Mesendoderm (in vitro differentiated cells): Measurements from ENCODE around the gene ANKIB1.

ENCODE experiments used
- DNase-seq: peaks from one replicate; pipeline ENCODE4 v3.0.0; 2013
- H2AK5ac ChIP-seq: 2 replicates; pipeline ENCODE4 v1.6.1; 2013; ENCODE audit warnings: low read length, inconsistent platforms
- H2BK120ac ChIP-seq: 2 replicates; pipeline ENCODE4 v1.6.1; 2013; ENCODE audit warnings: low read depth, mild to moderate bottlenecking, low read length, moderate library complexity, mixed read lengths
- H2BK15ac ChIP-seq: replicated peaks from 2 replicates; pipeline ENCODE4 v1.6.1; 2013; ENCODE audit warnings: low read depth, mild to moderate bottlenecking, moderate library complexity
- H2BK5ac ChIP-seq: 2 replicates; pipeline ENCODE4 v1.6.1; 2013; ENCODE audit warnings: low read length, inconsistent platforms
- H3K18ac ChIP-seq: 2 replicates; pipeline ENCODE4 v1.6.1; 2013; ENCODE audit warnings: mild to moderate bottlenecking, low read length, mixed read lengths
- H3K23ac ChIP-seq: one replicate; pipeline ENCODE4 v1.6.1; 2013; ENCODE audit warnings: low read length
- H3K27ac ChIP-seq: 2 replicates; pipeline ENCODE4 v1.5.1; 2013; ENCODE audit warnings: low read depth, mild to moderate bottlenecking, inconsistent platforms, low read length, moderate library complexity
- H3K27me3 ChIP-seq: 2 replicates; pipeline ENCODE4 v1.6.1; 2013; ENCODE audit warnings: low read length, control low read depth, mild to moderate bottlenecking, inconsistent platforms; ENCODE audit not compliant: insufficient read depth, poor library complexity
- H3K36me3 ChIP-seq: 2 replicates; pipeline ENCODE4 v1.6.1; 2013; ENCODE audit warnings: low read length, inconsistent platforms; ENCODE audit not compliant: control insufficient read depth, insufficient read depth
- H3K4ac ChIP-seq: one replicate; pipeline ENCODE4 v1.6.1; 2013; ENCODE audit warnings: low read depth, mild to moderate bottlenecking, low read length, moderate library complexity
- H3K4me1 ChIP-seq: 2 replicates; pipeline ENCODE4 v1.6.1; 2013; ENCODE audit warnings: low read depth, low read length, inconsistent platforms; ENCODE audit not compliant: control insufficient read depth
- H3K4me2 ChIP-seq: 2 replicates; pipeline ENCODE4 v1.6.1; 2013; ENCODE audit warnings: low read length
- H3K4me3 ChIP-seq: 2 replicates; pipeline ENCODE4 v1.5.1; 2013; ENCODE audit warnings: mild to moderate bottlenecking, low read length
- H3K56ac ChIP-seq: one replicate; pipeline ENCODE4 v1.6.1; 2013; ENCODE audit warnings: low read length
- H3K79me1 ChIP-seq: 2 replicates; pipeline ENCODE4 v1.6.1; 2013; ENCODE audit warnings: low read length, inconsistent platforms
- H3K79me2 ChIP-seq: 2 replicates; pipeline ENCODE4 v1.6.1; 2013; ENCODE audit warnings: mild to moderate bottlenecking, low read length; ENCODE audit not compliant: control insufficient read depth, insufficient read depth
- H3K9ac ChIP-seq: 2 replicates; pipeline ENCODE4 v1.6.1; 2013; ENCODE audit warnings: low read length, inconsistent platforms
- H4K5ac ChIP-seq: one replicate; pipeline ENCODE4 v1.6.1; 2013; ENCODE audit warnings: low read length
- H4K8ac ChIP-seq: one replicate; pipeline ENCODE4 v1.6.1; 2013; ENCODE audit warnings: low read depth, mild to moderate bottlenecking, control low read depth, low read length, moderate library complexity
- WGBS: extraction: QIAGEN DNeasy Blood & Tissue Kit; methylation state at CpG from one replicate; pipeline ENCODE4 v1.1.7; 2013; ENCODE audit warnings: low lambda C conversion rate, missing lambda C conversion rate; ENCODE audit not compliant: insufficient coverage; ENCODE audit errors: extremely low coverage; 5-methylcytosine and 5-hydroxymethylcytosine counted together

ANKIB1 gene

GRCh38 chr7:92289321-92289720 lies 43.5 kb downstream of the ANKIB1 start:
- no peak overlapping the region for H3K56ac ChIP-seq
- H3K9ac ChIP-seq: no peak overlapping the region
- H3K79me2 ChIP-seq: no peaks in the 10 kb centered on the region
- peaks cover 5% of the 10 kb centered on the region for H3K79me1 ChIP-seq
- no peaks in the 10 kb centered on the region for H3K4me1 ChIP-seq
- H4K5ac ChIP-seq: no peak overlapping the region
- H2BK5ac ChIP-seq: no peak overlapping the region
- no CpG with 5 or more reads among the region's 2 CpGs for WGBS
- no peak overlapping the region for H3K4me2 ChIP-seq
- H2BK120ac ChIP-seq: no peak overlapping the region
- H3K4me3 ChIP-seq: no peak overlapping the region
- no peak overlapping the region for H4K8ac ChIP-seq
- H3K4ac ChIP-seq: no peak overlapping the region
- H3K23ac ChIP-seq: no peak overlapping the region
- no peak overlapping the region for H3K27ac ChIP-seq
- no peaks in the 10 kb centered on the region for H3K27me3 ChIP-seq
- no peak overlapping the region for H2BK15ac ChIP-seq
- DNase-seq: no peak
- H3K18ac ChIP-seq: no peak overlapping the region
- H2AK5ac ChIP-seq: no peak overlapping the region
- H3K36me3 ChIP-seq: no peaks in the 10 kb centered on the region

- no peak overlapping the region for H4K5ac ChIP-seq
- no peak overlapping the region for H2BK120ac ChIP-seq
- no peak overlapping the region for H3K27ac ChIP-seq
- peaks cover 3% of the 10 kb centered on the region for H3K79me1 ChIP-seq
- no peak overlapping the region for H3K4me2 ChIP-seq
- H3K4ac ChIP-seq: no peak overlapping the region
- H3K79me2 ChIP-seq: no peaks in the 10 kb centered on the region
- H4K8ac ChIP-seq: no peak overlapping the region
- no peak overlapping the region for H2BK15ac ChIP-seq
- DNase-seq: no peak
- no peak overlapping the region for H3K4me3 ChIP-seq
- no peak overlapping the region for H3K56ac ChIP-seq
- H2BK5ac ChIP-seq: no peak overlapping the region
- no peaks in the 10 kb centered on the region for H3K36me3 ChIP-seq
- H3K9ac ChIP-seq: no peak overlapping the region
- H2AK5ac ChIP-seq: no peak overlapping the region
- no peak overlapping the region for H3K23ac ChIP-seq
- 100% methylated on average over 1 of the region's 3 CpGs for whole genome bisulfite sequencing
- no peaks in the 10 kb centered on the region for H3K27me3 ChIP-seq
- H3K18ac ChIP-seq: no peak overlapping the region
- no peaks in the 10 kb centered on the region for H3K4me1 ChIP-seq
Observed at GRCh38 chr7:92292981-92293380, 47.2 kb downstream of the ANKIB1 start.

- H3K27ac ChIP-seq: no peak overlapping the region
- no peak overlapping the region for H2BK5ac ChIP-seq
- H3K4me3 ChIP-seq: no peak overlapping the region
- H2AK5ac ChIP-seq: no peak overlapping the region
- H4K8ac ChIP-seq: no peak overlapping the region
- no peaks in the 10 kb centered on the region for H3K36me3 ChIP-seq
- H3K4ac ChIP-seq: no peak overlapping the region
- no peak overlapping the region for H3K9ac ChIP-seq
- no peaks in the 10 kb centered on the region for H3K4me1 ChIP-seq
- H3K27me3 ChIP-seq: no peaks in the 10 kb centered on the region
- H3K79me2 ChIP-seq: no peaks in the 10 kb centered on the region
- no CpG with 5 or more reads among the region's 2 CpGs for WGBS
- H4K5ac ChIP-seq: no peak overlapping the region
- DNase-seq: no peak
- H3K23ac ChIP-seq: no peak overlapping the region
- no peak overlapping the region for H2BK120ac ChIP-seq
- no peak overlapping the region for H3K56ac ChIP-seq
- H3K18ac ChIP-seq: no peak overlapping the region
- no peak overlapping the region for H2BK15ac ChIP-seq
- no peak overlapping the region for H3K4me2 ChIP-seq
- H3K79me1 ChIP-seq: peaks cover 3% of the 10 kb centered on the region
Observed at GRCh38 chr7:92293896-92294590, 48.3 kb downstream of the ANKIB1 start.

GRCh38 chr7:92295391-92295790 lies 49.6 kb downstream of the ANKIB1 start:
- DNase-seq: no peak
- no peak overlapping the region for H2BK15ac ChIP-seq
- no peak overlapping the region for H3K56ac ChIP-seq
- H3K9ac ChIP-seq: no peak overlapping the region
- no peak overlapping the region for H3K27ac ChIP-seq
- no peak overlapping the region for H3K18ac ChIP-seq
- no peaks in the 10 kb centered on the region for H3K36me3 ChIP-seq
- no peak overlapping the region for H3K4me3 ChIP-seq
- no peaks in the 10 kb centered on the region for H3K4me1 ChIP-seq
- H3K23ac ChIP-seq: no peak overlapping the region
- H2BK120ac ChIP-seq: no peak overlapping the region
- H3K4ac ChIP-seq: no peak overlapping the region
- no peaks in the 10 kb centered on the region for H3K79me1 ChIP-seq
- H2AK5ac ChIP-seq: no peak overlapping the region
- no peak overlapping the region for H4K5ac ChIP-seq
- H3K4me2 ChIP-seq: no peak overlapping the region
- WGBS: no CpG with 5 or more reads among the region's 1 CpG
- no peaks in the 10 kb centered on the region for H3K79me2 ChIP-seq
- no peaks in the 10 kb centered on the region for H3K27me3 ChIP-seq
- no peak overlapping the region for H2BK5ac ChIP-seq
- no peak overlapping the region for H4K8ac ChIP-seq

GRCh38 chr7:92296235-92296634 lies 50.5 kb downstream of the ANKIB1 start:
- H3K4me3 ChIP-seq: no peak overlapping the region
- no peak overlapping the region for H3K56ac ChIP-seq
- H3K4ac ChIP-seq: no peak overlapping the region
- no peak overlapping the region for H2BK15ac ChIP-seq
- H3K4me1 ChIP-seq: no peaks in the 10 kb centered on the region
- no peak overlapping the region for H3K27ac ChIP-seq
- H4K5ac ChIP-seq: no peak overlapping the region
- no peak overlapping the region for H2AK5ac ChIP-seq
- H3K79me1 ChIP-seq: no peaks in the 10 kb centered on the region
- no peak overlapping the region for H4K8ac ChIP-seq
- no peak overlapping the region for H3K23ac ChIP-seq
- no peak overlapping the region for H2BK120ac ChIP-seq
- H3K36me3 ChIP-seq: no peaks in the 10 kb centered on the region
- no peak overlapping the region for H3K9ac ChIP-seq
- H3K18ac ChIP-seq: no peak overlapping the region
- no peak overlapping the region for H2BK5ac ChIP-seq
- H3K79me2 ChIP-seq: no peaks in the 10 kb centered on the region
- no peak for DNase-seq
- no peaks in the 10 kb centered on the region for H3K27me3 ChIP-seq
- WGBS: no CpG with 5 or more reads among the region's 3 CpGs
- H3K4me2 ChIP-seq: no peak overlapping the region

GRCh38 chr7:92296880-92297445 lies 51.2 kb downstream of the ANKIB1 start:
- H3K18ac ChIP-seq: no peak overlapping the region
- H3K27ac ChIP-seq: no peak overlapping the region
- H2BK5ac ChIP-seq: no peak overlapping the region
- H2BK120ac ChIP-seq: no peak overlapping the region
- H3K36me3 ChIP-seq: no peaks in the 10 kb centered on the region
- H3K9ac ChIP-seq: no peak overlapping the region
- H3K4ac ChIP-seq: no peak overlapping the region
- H3K4me2 ChIP-seq: no peak overlapping the region
- no peak overlapping the region for H2AK5ac ChIP-seq
- H3K27me3 ChIP-seq: no peaks in the 10 kb centered on the region
- H3K56ac ChIP-seq: no peak overlapping the region
- DNase-seq: no peak
- H3K79me1 ChIP-seq: no peaks in the 10 kb centered on the region
- no peak overlapping the region for H4K8ac ChIP-seq
- WGBS: no CpG with 5 or more reads among the region's 3 CpGs
- H4K5ac ChIP-seq: no peak overlapping the region
- no peak overlapping the region for H3K23ac ChIP-seq
- H3K4me3 ChIP-seq: no peak overlapping the region
- no peaks in the 10 kb centered on the region for H3K4me1 ChIP-seq
- H2BK15ac ChIP-seq: no peak overlapping the region
- no peaks in the 10 kb centered on the region for H3K79me2 ChIP-seq
